Smooth muscle cell (in vitro differentiated cells): ENCODE results near the gene CD82. TPM values are rescaled to one million over a fixed set of nuclear protein-coding genes. Genes with fewer than 3 reads are reported as not detected.

Experiments used
- DNase-seq: peaks from one replicate; lab custom pipeline; 2025; ENCODE audit not compliant: unreplicated experiment; lab: John Stamatoyannopoulos, UW
- H2AFZ ChIP-seq: fragments of 200-600 bp; sonication (generic); 2 replicates; pipeline ENCODE4 v1.6.0; 2016; ENCODE audit warnings: antibody characterized with exemption, low read depth, mild to moderate bottlenecking
- H3F3A ChIP-seq: fragments of 200-600 bp; sonication (generic); 2 replicates; pipeline ENCODE4 v1.6.0; 2017; ENCODE audit warnings: antibody characterized with exemption, low read depth
- H3K27ac ChIP-seq: fragments of 200-600 bp; sonication (generic); 2 replicates; pipeline ENCODE4 v1.5.1; 2016; ENCODE audit warnings: low read depth, mild to moderate bottlenecking
- H3K27me3 ChIP-seq: fragments of 200-600 bp; sonication (generic); 2 replicates; pipeline ENCODE4 v1.6.1; 2016; ENCODE audit warnings: low read depth, mild to moderate bottlenecking
- H3K36me3 ChIP-seq: fragments of 200-600 bp; sonication (generic); 2 replicates; pipeline ENCODE4 v1.5.1; 2016; ENCODE audit warnings: low read depth
- H3K4me1 ChIP-seq: fragments of 200-600 bp; sonication (generic); 2 replicates; pipeline ENCODE4 v1.5.1; 2016; ENCODE audit warnings: low read depth
- H3K4me2 ChIP-seq: fragments of 200-600 bp; sonication (generic); 2 replicates; pipeline ENCODE4 v1.6.0; 2016; ENCODE audit warnings: mild to moderate bottlenecking
- H3K4me3 ChIP-seq: fragments of 200-600 bp; sonication (generic); 2 replicates; pipeline ENCODE4 v1.5.1; 2016; ENCODE audit warnings: mild to moderate bottlenecking
- H3K79me2 ChIP-seq: fragments of 200-600 bp; sonication (generic); 2 replicates; pipeline ENCODE4 v1.6.0; 2016; ENCODE audit warnings: low read depth, mild to moderate bottlenecking
- H3K9ac ChIP-seq: fragments of 200-600 bp; sonication (generic); 2 replicates; pipeline ENCODE4 v1.6.0; 2016; ENCODE audit warnings: low read depth
- H3K9me3 ChIP-seq: fragments of 200-600 bp; sonication (generic); replicated peaks from 2 replicates; pipeline ENCODE4 v1.5.1; 2016; ENCODE audit warnings: low read depth
- H4K20me1 ChIP-seq: fragments of 200-600 bp; sonication (generic); 2 replicates; pipeline ENCODE4 v1.6.0; 2016; ENCODE audit warnings: low read depth
- CTCF ChIP-seq: fragments of 200-600 bp; sonication (generic); IDR thresholded peaks from 2 replicates; pipeline ENCODE4 v1.5.1; 2017; ENCODE audit warnings: borderline replicate concordance, mild to moderate bottlenecking, antibody characterized with exemption; ENCODE audit not compliant: insufficient read depth, poor library complexity, severe bottlenecking
- WGBS: methylation state at CpG from one replicate; pipeline ENCODE4 v1.1.7; 2016; ENCODE audit warnings: low lambda C conversion rate; 5-methylcytosine and 5-hydroxymethylcytosine counted together
- polyA plus RNA-seq: library from polyadenylated mRNA; unstranded; fragments of >200 nt; fragmentation: Nextera tagmentation; extraction: Ambion mirVana; gene quantifications from 2 replicates; pipeline ENCODE4 v1.2.1, GENCODE V29; 2016
- total RNA-seq: library from RNA; depleted of rRNA; stranded (reverse); fragments of >200 nt; gene quantifications from 2 replicates; pipeline ENCODE4 v1.2.3, GENCODE V29; 2014

CD82 gene
- total and polyA plus RNA-seq, 2 experiments from 2014 or later: 58.6 to 270 TPM

DNA sequence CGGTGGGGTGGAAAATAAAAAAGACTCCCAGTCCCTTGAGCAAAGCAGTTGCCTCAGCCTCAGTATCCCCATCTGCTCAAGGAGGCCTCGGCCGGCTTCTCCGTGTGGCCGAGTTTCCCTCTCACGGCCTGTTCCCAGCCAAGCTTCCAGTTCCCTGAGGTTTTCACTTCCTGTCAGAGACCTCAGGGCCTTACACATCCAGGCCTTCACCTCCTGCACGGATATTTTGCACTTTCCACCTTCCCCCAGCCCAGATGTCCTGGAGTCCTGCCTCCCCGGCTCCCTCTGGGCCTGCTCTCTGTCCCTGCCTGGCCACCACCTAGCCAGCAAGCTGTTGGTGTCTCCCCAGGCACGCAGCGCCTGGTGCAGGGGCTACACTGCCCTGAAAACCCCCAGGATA, 41.1 kb upstream of the CD82 start:
- H3F3A ChIP-seq: no peaks in the 10 kb centered on the region
- H4K20me1 ChIP-seq: no peaks in the 10 kb centered on the region
- no peak overlapping the region for H3K4me2 ChIP-seq
- H3K27ac ChIP-seq: no peak overlapping the region
- H3K79me2 ChIP-seq: no peaks in the 10 kb centered on the region
- H3K9me3 ChIP-seq: no peaks in the 10 kb centered on the region
- no peaks in the 10 kb centered on the region for H3K36me3 ChIP-seq
- no peak overlapping the region for H2AFZ ChIP-seq
- H3K9ac ChIP-seq: no peak overlapping the region
- TF ChIP-seq CTCF: no peak
- H3K27me3 ChIP-seq: no peaks in the 10 kb centered on the region
- H3K4me1 ChIP-seq: peaks cover 4% of the 10 kb centered on the region
- 85% methylated on average over 10 of the region's 10 CpGs for WGBS
- no peak overlapping the region for H3K4me3 ChIP-seq
- no peak for DNase-seq

GRCh38 chr11:44524751-44525201, 40.7 kb upstream of the CD82 start:
- no peak for DNase-seq
- no peak for TF ChIP-seq CTCF
- no peaks in the 10 kb centered on the region for H3K79me2 ChIP-seq
- H3K27me3 ChIP-seq: no peaks in the 10 kb centered on the region
- H3K9ac ChIP-seq: no peak overlapping the region
- no peaks in the 10 kb centered on the region for H3K9me3 ChIP-seq
- 59% methylated on average over 12 of the region's 12 CpGs for WGBS
- H3K4me3 ChIP-seq: no peak overlapping the region
- H3K27ac ChIP-seq: no peak overlapping the region
- no peaks in the 10 kb centered on the region for H3F3A ChIP-seq
- H3K4me1 ChIP-seq: peaks cover 4% of the 10 kb centered on the region
- H2AFZ ChIP-seq: no peak overlapping the region
- no peaks in the 10 kb centered on the region for H4K20me1 ChIP-seq
- no peaks in the 10 kb centered on the region for H3K36me3 ChIP-seq
- peak overlapping the region; percentile 36 for H3K4me2 ChIP-seq

- H3K9ac ChIP-seq: no peak overlapping the region
- TF ChIP-seq CTCF: no peak
- DNase-seq: no peak
- H3K4me1 ChIP-seq: peaks cover 4% of the 10 kb centered on the region
- H3K79me2 ChIP-seq: no peaks in the 10 kb centered on the region
- no peaks in the 10 kb centered on the region for H3F3A ChIP-seq
- no peak overlapping the region for H3K27ac ChIP-seq
- H3K9me3 ChIP-seq: no peaks in the 10 kb centered on the region
- no peaks in the 10 kb centered on the region for H3K27me3 ChIP-seq
- no peaks in the 10 kb centered on the region for H3K36me3 ChIP-seq
- no peak overlapping the region for H3K4me3 ChIP-seq
- H3K4me2 ChIP-seq: no peak overlapping the region
- WGBS: 96% methylated on average over 20 of the region's 20 CpGs
- H4K20me1 ChIP-seq: no peaks in the 10 kb centered on the region
- H2AFZ ChIP-seq: no peak overlapping the region
Measured at GRCh38 chr11:44525473-44526252, 39.8 kb upstream of the CD82 start.

GRCh38 chr11:44526438-44526837, 39.0 kb upstream of the CD82 start:
- H3K4me3 ChIP-seq: no peak overlapping the region
- H4K20me1 ChIP-seq: no peaks in the 10 kb centered on the region
- no peak overlapping the region for H3K27ac ChIP-seq
- H3K9ac ChIP-seq: no peak overlapping the region
- no peak for TF ChIP-seq CTCF
- no peak for DNase-seq
- no peaks in the 10 kb centered on the region for H3K36me3 ChIP-seq
- H3K79me2 ChIP-seq: no peaks in the 10 kb centered on the region
- no peak overlapping the region for H3K4me2 ChIP-seq
- peaks cover 4% of the 10 kb centered on the region for H3K4me1 ChIP-seq
- WGBS: 89% methylated on average over 12 of the region's 12 CpGs
- no peaks in the 10 kb centered on the region for H3K9me3 ChIP-seq
- no peaks in the 10 kb centered on the region for H3F3A ChIP-seq
- H2AFZ ChIP-seq: no peak overlapping the region
- no peaks in the 10 kb centered on the region for H3K27me3 ChIP-seq
